GM06990 (cell line): ENCODE data around the gene WDR75.

ENCODE experiments used
- DNase-seq: peaks from one replicate; pipeline ENCODE4 v3.0.0-alpha.2; 2011; ENCODE audit not compliant: insufficient read length; ENCODE audit errors: extremely low read depth
- H3K27me3 ChIP-seq: replicated peaks from 2 replicates; pipeline ENCODE4 v1.6.0; 2011; ENCODE audit warnings: low read length; ENCODE audit not compliant: control insufficient read depth, insufficient read depth
- H3K36me3 ChIP-seq: 2 replicates; pipeline ENCODE4 v1.5.1; 2011; ENCODE audit warnings: low read length; ENCODE audit not compliant: control insufficient read depth, insufficient read depth
- H3K4me3 ChIP-seq: replicated peaks from 2 replicates; pipeline ENCODE4 v1.5.1; 2011; ENCODE audit warnings: low read depth, mild to moderate bottlenecking, control low read depth, low read length
- TF ChIP-seq, protein P1 (sequence below): IDR thresholded peaks from 2 replicates; pipeline ENCODE4 v1.5.1; 2011; ENCODE audit warnings: low read length, control low read depth, mild to moderate bottlenecking, inconsistent platforms; ENCODE audit not compliant: insufficient read depth, poor library complexity, severe bottlenecking

Gene WDR75

DNA sequence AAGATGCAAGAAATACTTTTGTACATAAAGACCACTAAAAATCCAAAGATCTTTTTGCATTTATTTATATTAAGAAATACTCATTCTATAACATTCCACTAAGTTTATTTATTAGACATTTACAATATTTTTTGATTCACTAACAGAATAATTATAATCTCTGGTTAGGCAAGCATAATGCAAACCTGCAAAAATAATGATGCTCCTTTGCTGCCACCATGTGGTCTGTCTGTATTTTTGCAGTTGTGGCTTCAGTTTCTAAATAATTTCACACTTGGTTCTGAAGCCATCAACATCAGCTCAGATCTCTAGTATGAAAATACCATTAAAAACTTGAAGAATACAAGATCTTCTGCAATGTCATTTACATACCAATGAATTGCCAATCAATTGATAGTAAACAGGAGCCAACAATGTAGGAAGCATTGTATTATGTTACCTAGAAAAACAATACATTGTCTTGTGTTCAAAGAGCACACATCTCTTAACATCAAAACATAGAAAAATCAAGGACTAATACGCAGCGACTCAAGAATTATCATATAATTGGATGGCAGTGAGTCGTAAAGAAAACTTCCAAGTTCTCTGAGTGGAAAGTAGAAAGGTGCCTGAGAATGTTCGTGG, 28.8 kb upstream of the WDR75 start:
- H3K36me3 ChIP-seq = no peaks in the 10 kb centered on the region
- no peak overlapping the region for H3K4me3 ChIP-seq
- TF ChIP-seq, protein P1, sequence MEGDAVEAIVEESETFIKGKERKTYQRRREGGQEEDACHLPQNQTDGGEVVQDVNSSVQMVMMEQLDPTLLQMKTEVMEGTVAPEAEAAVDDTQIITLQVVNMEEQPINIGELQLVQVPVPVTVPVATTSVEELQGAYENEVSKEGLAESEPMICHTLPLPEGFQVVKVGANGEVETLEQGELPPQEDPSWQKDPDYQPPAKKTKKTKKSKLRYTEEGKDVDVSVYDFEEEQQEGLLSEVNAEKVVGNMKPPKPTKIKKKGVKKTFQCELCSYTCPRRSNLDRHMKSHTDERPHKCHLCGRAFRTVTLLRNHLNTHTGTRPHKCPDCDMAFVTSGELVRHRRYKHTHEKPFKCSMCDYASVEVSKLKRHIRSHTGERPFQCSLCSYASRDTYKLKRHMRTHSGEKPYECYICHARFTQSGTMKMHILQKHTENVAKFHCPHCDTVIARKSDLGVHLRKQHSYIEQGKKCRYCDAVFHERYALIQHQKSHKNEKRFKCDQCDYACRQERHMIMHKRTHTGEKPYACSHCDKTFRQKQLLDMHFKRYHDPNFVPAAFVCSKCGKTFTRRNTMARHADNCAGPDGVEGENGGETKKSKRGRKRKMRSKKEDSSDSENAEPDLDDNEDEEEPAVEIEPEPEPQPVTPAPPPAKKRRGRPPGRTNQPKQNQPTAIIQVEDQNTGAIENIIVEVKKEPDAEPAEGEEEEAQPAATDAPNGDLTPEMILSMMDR = peak; percentile 64
- H3K27me3 ChIP-seq = no peaks in the 10 kb centered on the region
- DNase-seq = peak; percentile 3

DNA sequence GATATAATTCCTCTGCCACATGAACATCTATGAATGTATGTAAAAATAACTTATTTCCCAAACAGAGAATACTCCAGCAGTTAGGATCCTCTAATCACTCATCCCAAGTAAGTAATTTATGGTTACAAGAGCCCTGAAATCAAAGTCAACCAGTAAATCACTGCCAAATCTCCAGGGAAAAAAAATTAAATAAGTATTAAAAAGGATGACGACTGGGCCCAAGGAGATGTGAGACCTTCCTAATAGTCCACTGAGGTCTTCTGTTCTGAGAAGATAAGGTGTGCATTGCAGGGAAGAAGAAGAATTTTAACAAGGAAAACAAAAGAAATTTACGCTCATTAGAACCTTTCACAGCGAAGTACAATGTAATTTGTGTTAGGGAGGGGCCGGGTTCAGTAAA, 28.0 kb upstream of the WDR75 start:
- H3K27me3 ChIP-seq = no peaks in the 10 kb centered on the region
- no peaks in the 10 kb centered on the region for H3K36me3 ChIP-seq
- no peak for DNase-seq
- TF ChIP-seq, protein P1 = no peak
- H3K4me3 ChIP-seq = no peak overlapping the region

DNA sequence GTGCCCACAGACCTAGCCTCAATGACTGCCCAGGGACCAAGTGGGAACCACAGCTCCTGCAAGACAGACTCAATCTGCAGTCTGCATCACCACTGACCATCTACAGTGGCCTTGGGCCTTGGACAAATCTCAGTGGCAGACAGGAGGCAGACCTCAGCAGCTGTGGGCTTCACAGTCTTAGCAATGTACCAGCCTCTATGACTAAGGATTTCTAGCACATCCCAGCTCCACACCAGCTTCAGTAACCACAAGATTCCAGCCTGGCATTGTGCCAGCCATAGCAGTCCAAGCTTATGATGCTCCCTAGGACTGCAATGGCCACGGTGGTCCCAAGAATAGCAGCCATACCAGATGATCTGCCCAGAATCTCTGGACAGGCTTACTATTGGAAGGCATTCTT, 19.6 kb upstream of the WDR75 start:
- no peak overlapping the region for H3K4me3 ChIP-seq
- DNase-seq = no peak
- no peaks in the 10 kb centered on the region for H3K27me3 ChIP-seq
- H3K36me3 ChIP-seq = no peaks in the 10 kb centered on the region
- TF ChIP-seq, protein P1 = no peak

DNA sequence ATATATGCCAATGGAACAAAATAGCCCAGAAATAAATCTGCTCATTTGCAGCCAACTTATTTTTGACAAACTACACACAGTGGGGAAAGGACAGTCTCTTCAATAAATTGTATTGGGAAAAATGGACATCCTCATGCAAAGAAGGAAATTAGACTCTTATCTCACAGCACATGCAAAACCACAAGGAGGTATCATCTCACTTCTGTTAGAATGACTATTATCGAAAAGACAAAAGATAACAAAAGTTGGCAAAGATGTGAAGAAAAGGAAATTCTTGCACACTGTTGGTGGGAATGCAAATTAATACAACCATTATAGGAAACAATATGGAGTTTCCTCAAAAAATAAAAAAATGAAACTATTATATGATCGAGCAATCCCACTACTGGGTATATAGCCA, 16.3 kb upstream of the WDR75 start:
- Histone ChIP-seq H3K36me3 (no peaks in the 10 kb centered on the region; the same call in 1 of the 2 replicates), H3K4me3 (no peak overlapping the region), H3K27me3 (no peaks in the 10 kb centered on the region)
- TF ChIP-seq, protein P1 = no peak
- DNase-seq = no peak

DNA sequence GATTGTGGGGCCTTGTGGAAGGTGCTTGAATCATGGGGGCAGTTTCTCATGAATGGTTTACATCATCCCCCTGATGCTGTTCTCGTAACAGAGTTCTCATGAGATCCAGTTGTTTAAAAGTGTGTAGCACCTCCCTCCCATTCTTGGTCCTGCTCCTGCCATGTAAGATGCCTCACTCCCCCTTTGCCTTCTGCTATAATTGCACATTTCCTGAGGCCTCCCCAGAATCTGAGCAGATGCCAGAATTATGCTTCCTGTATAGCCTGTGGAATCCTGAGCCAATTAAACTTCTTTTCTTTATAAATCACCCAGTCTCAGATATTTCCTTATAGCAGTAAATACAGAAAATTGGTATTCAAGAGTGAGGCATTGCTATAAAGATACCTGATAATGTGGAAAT, 15.6 kb upstream of the WDR75 start:
- Histone ChIP-seq H3K36me3 (no peaks in the 10 kb centered on the region; the same call in 1 of the 2 replicates), H3K4me3 (no peak overlapping the region), H3K27me3 (no peaks in the 10 kb centered on the region)
- DNase-seq = no peak
- TF ChIP-seq, protein P1 = no peak

DNA sequence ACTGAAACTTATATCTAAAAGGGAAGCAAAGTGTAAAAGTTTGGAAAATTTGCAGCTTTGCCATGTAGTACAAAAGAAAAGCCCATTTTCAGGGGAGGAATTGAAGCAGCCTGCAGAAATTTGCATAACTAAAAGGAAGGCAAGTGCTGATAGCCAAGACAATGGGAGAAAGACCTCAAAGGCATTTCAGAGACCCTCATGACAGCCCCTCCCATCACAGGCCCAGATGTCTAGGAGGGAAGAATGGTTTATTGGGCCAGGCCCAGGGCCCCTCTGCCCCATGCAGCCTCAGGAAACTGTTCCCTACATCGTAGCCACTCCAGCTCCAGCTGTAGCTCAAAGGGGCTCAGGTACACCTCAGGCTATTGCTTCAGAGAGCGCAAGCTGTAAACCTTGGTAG, 14.4 kb upstream of the WDR75 start:
- TF ChIP-seq, protein P1 = no peak
- H3K27me3 ChIP-seq = no peaks in the 10 kb centered on the region
- DNase-seq = no peak

More for the DNA sequence above, 14.4 kb upstream of the WDR75 start:
- Histone ChIP-seq H3K4me3 (no peak overlapping the region), H3K36me3 (no peaks in the 10 kb centered on the region; the same call in 1 of the 2 replicates)
